Thyroid gland (tissue), 4 donors: ENCODE measurements around the gene TUBB1.

ENCODE experiments used
- POLR2A ChIP-seq, 2 donors: fragments of 450-650 bp; IDR thresholded peaks; one replicate each; pipeline ENCODE4 v1.6.1; 2017; ENCODE audit warnings: antibody characterized with exemption in 2 of 2, mild to moderate bottlenecking in 2 of 2, moderate library complexity in 1 of 2
- TF ChIP-seq, protein P1 (sequence below), 6 experiments: fragments of 200-600 bp in 3 of 6; fragments of 450-650 bp in 3 of 6; sonication (generic) in 3 of 6; IDR thresholded peaks; one replicate each; pipeline ENCODE4 v1.5.1; 2016 to 2019; ENCODE audit warnings: antibody characterized with exemption in 6 of 6, mild to moderate bottlenecking in 2 of 6, inconsistent platforms in 1 of 6, moderate library complexity in 1 of 6

- TF ChIP-seq, protein P1, sequence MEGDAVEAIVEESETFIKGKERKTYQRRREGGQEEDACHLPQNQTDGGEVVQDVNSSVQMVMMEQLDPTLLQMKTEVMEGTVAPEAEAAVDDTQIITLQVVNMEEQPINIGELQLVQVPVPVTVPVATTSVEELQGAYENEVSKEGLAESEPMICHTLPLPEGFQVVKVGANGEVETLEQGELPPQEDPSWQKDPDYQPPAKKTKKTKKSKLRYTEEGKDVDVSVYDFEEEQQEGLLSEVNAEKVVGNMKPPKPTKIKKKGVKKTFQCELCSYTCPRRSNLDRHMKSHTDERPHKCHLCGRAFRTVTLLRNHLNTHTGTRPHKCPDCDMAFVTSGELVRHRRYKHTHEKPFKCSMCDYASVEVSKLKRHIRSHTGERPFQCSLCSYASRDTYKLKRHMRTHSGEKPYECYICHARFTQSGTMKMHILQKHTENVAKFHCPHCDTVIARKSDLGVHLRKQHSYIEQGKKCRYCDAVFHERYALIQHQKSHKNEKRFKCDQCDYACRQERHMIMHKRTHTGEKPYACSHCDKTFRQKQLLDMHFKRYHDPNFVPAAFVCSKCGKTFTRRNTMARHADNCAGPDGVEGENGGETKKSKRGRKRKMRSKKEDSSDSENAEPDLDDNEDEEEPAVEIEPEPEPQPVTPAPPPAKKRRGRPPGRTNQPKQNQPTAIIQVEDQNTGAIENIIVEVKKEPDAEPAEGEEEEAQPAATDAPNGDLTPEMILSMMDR (IDR thresholded peaks at IDR 0.05), result no peak
- TF ChIP-seq POLR2A (IDR thresholded peaks at IDR 0.05), result no peak
These were observed 52.0 kb downstream of the TUBB1 start for GRCh38 chr20:59071216-59071615.
